Activated CD4-positive, CD25-positive, alpha-beta regulatory T cell (primary cell): ENCODE measurements around the gene CHMP4A.

Experiments used
- DNase-seq, 4 experiments: peaks; one replicate each; lab custom pipeline; 2025; lab: John Stamatoyannopoulos, UW

Gene CHMP4A

DNA sequence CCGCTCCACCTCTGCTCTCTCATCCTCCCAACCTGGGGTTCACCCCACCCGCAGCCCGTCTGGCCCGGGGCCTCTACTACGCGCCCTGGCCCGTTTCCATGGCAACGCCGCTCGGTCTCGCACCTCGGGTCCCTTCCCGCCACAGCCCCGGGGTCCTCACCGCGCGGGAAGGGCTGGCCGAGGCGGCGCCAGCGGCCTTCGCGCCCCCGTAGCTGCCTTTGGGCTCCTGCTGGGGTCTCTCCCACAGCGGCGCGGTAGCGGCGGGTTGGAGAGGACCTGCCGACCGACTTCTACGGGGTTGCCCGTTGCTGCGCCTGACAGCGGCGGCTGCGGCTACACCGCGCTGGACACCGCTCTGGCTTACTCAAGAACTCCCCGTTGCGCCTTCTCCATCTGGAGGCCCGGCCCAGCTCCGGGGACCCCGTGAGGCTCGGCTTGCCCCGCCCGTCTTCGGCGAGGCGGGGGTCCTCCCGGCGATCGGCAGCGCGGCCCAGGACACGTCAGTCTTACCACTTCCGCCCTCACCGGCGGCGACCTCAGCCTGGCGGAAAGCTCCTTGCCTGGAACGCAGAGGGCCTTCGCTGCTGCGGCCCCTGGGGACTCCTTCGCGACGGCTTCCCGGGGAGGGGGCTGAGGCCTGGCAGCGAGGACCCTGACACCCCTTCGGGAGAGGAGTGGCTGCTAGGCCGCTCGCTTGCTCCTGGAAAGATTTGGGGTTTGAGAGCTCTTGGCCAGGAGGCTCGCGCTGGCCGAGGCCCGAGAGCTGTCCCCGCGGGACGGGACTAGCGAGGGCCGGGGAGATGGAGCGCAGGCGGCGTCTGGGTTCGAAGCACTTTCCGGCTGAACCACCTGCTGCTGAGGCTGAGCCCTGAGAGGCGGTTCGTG lies 17.9 kb downstream of the CHMP4A start, which contains the start of gene TM9SF1:
Gene TM9SF1 (minus strand): TSS at position 256 of the 885 bp plus-strand sequence. CDS start 422 bp downstream, outside the sequence.
- DNase-seq = peak; percentile 73 to 83 (median 82)

DNA sequence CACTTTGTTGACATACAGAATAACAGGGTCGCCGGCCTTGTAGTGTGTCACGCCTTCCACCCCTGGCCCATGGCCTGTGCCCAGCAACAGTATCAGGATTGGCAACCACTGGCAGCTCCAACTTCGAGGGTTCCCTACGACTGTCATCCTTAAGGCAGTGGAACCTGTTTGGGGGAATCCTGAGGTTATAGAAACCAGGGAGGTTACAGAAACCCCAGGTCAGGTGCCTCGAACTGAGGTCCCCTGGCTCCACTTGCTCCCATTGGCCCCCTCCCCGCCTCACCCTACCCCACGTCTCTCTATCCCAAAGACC lies 18.5 kb downstream of the CHMP4A start:
- no peak for DNase-seq

DNA sequence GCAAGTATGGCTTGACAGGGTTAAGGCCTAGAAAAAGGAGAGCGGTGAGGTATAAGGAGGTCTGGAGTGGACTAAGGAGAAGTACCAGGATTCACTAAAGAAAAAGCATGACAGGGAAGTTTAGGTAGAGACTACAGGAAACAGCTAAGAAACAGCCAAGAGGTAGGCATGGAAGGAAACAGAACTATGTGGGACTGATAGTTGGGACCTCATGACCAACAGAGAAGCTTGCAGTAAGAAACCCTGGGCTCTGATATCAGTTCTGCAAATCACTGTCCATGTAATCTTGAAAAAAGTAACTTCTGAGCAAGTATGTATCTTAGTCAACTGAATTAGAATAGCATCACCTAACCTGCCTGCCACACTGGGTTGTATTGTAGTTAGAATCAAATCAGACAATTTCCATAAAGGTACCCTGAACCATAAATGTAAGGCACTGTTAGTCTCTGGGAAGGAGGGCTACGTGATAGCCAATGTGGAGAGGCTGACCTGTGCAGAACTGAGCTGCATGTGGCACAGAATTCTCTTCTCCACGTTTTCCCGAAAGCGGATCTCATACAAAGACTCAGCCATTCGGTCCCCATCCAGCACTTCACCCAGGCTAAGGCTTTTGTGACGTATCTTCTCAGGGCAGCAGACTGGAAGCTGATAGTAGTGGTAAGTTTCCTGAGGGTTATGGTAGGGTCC lies 19.0 kb downstream of the CHMP4A start:
- no peak for DNase-seq

DNA sequence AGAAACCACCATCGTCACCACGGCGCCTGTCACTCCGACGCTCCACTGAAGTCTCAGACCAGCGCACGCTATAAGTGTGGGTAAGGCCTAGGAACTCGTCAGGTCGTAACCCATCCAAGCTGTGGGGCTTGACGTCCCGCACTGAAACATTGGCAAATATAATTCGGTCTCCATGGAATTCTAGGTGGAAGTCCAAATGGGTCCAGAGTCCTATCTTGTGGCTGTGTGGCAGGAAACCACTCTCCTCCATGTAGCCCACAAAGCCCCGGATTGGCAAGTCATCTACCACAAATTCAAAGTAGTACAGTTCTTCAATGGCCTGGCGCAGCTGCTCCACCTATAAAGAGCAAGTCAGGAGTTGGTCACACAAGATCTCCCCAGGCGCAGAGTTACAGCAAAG lies 20.4 kb downstream of the CHMP4A start:
- DNase-seq = no peak

DNA sequence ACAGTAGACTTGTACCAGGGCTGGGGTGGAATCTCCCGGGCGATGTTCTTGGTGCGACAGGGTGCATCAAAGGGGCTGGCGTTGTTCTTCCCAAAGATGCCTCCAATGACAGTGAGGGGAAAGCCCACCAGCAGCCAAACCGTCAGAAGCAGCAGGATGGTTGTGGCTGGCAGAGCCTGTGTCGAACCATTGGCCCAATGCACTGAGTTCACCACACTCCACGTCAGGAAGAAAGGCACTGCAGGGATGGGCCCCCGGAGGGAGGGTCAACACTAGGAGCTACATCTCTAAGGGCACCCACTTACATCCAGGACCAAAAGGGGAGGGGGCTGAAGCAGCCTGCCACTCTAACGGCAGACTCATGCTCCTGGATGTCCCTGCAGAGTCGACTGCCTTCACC lies 22.9 kb downstream of the CHMP4A start:
- no peak for DNase-seq

DNA sequence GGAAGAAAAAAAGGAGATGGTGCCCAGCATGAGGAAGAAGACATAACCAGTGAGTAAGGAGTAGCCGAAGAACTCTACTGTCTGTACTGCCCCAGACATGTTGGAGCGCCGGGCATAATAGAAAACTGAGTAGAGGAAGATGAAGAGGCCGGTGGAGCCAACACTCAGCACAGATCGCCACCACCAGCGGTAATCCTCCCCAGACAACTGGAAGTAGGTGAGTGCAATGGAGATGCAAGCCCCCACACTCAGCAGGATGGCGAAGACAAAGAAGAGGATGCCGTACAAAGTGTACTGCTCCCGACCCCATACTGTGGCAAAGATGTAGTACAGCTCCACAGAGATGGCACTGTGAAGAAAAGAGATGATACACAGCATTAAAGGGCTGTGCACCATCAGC lies 23.8 kb downstream of the CHMP4A start:
- no peak for DNase-seq

DNA sequence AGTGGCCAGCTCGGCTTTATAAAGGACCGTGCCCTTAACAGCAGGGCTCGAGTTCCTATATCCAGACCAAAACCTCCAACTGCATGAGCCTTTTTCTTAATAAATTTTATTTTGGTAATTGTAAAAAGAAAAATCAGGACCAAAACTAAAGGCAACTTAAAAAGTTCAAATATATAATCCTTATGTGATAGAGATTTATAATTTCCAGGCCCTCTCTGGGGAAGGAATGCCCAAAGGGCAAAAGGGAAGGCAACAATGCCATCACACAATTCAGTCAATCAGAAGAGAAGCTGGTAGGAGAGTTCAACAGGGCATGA lies 24.3 kb downstream of the CHMP4A start:
- DNase-seq = no peak

DNA sequence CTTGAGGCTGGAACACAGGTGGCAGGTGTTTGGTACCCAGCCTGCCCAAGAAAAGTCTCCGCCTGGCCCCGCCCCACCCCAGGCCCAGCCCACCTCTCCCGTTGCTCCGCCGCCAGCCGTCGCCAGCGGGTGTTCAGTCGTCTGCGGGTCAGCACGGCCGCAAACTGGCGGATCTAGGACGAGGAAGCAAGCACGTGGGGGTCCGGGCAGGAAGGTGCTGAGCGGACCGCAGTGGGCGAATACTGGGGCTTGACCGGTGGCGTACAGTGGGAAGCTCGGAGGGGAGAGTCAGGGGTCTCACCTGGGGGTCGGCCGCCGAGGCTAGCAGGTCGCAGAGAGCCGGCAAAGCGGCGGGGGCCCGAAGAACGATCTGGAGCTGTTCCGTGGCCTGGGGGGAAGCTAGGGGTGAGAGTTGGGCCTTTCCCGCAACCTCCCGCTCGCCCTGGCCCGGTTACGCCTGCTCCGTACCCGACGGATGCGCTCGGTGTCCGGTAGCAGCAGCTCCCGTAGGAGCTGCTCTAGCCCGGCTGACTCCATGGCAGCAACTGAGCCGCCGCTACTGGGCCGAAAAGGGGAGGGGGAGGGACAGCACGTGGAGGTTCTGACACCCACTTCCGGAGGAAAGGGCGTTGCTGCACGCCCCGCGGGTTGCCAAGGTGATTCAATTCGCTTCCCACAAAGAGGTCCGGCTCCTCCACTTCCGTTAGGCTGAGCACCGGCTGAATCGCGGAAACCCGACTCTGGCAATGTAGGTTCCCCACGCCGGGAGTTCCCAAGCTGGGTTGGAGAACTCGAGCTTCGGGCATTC lies 24.8 kb downstream of the CHMP4A start, which contains the start of gene IPO4:
Gene IPO4 (minus strand): TSS at position 566 of the 808 bp plus-strand sequence. CDS start 29 bp downstream, at position 537.
- peak; percentile 85 to 92 (median 92) for DNase-seq

DNA sequence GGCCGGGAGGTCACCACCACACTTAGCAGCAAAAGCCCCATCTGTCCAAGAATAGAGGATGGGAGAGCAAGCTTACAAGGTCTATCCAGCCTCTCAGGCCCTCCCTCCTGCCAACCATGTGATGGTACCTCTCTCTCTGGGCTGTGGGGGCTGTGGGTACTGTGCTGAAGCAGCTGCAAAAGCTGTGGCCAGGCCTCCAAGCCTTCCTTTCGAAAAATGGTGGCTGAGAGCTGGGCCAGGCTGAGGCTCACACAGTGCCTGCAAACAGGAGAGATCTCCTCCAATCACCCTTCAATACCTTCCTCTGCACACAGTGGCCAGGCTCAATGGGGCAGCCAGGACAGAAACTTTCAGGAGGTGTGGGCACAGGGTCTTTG lies 25.8 kb downstream of the CHMP4A start:
- DNase-seq = no peak

DNA sequence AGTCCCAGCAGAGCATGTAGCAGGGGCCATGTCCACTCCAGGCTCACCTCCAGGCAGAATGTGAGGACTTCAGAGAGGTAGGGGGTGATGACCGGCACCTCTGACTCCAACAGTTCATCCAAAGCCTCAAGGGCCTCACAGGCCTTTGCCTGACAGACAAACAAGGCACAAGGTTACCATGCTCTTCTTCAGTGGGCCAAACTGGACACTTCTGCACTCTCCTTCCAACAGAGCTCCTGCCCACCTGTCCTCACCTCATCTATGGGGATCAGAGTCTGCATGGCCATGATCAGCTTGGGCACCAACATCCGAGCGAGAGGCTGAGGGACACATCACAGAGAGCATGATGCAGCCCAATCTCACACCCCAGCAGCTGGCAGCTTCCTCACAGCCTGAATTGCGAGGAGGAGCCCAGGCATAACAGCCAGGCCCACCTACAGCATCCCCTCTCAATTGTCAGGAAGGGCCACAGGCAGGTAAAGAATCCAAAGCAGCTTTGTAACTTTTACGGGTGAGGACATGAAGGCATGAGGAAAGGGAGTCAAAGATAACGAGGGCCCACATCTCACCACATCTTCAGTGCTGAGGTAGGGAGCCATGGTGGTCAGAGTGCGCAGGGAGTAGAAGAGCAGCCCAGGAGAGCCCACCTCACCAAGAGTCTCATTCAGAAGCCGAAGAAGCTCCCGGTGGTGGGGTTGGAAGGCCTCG lies 26.3 kb downstream of the CHMP4A start:
- DNase-seq = no peak

DNA sequence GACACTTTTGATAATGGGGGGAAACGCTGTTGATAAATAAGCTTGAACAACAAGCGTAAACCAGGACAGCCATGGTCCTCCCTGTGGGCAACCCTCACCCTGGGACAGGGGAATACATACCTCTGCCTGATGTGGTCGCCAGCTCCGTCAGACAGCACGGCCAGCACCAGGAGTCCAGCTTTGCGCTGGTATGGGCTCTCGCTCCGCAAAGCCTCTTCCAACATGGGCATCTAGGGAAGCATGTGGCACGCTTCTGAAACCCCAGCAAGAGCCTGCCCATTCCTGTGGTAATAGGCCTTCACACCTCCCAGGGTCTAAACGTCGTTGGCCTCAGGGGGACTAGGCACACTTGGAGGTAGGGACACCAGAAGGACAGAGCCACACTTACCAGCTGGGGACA lies 27.5 kb downstream of the CHMP4A start:
- no peak for DNase-seq

DNA sequence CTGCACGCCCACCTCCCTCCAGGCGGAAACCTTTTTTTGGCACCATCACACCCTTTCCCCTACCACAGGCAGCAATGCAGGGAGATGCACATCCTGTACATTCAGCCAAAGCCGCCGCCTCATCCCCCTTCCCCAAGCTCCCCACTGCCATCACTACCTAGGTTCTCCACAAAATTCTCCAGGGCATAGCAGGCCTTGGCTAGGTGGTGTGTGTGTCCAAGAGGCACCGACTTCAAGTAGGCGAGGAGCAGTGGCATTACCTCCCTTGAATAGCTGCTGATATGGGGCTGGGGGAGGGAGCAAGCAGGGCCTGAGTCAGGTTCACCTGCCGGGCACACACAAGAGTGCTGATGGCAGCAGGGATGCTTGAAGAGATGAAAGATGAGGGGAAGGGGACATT lies 28.3 kb downstream of the CHMP4A start:
- no peak for DNase-seq

DNA sequence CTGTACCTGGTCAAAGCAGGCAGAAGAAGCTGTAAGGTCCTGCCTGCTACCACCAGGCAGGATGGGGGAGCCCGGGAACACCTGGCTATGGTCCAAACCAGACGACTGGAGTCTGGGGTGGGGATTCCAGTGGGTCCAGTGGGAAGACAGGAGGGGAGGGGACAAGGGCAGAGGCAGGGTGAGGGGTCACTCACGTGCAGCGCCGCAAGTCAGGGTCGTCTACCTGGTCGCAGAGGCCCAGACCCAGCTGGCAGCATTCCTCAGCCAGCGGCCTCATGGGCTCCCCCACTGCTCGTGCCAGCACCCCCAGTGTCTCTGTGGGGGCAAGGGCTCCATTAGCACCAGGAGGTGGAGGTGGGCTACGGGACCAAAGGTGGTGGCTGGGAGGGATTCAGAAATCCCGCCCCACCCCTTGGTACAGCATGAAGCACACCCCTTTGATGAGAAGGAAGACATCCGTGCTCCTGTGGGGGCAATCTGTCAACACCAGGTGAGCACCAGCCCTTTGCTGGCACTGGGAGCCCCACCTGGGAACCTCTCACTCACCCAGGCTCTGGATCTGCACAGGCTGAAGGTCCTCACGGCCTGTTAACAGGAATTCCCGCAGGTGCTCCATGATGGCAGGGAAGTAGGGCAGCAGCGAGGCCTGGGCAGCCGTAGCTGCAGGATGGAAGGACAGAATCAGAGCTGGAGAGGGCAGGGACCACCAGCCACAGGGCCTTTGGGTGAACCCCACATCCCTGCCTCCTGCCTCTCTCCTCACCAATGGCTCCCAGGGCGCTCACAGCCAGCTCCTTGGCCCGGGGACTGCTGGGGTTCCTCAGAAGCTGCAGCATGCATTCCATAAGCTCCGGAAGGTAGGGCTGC lies 29.0 kb downstream of the CHMP4A start:
- DNase-seq = no peak

DNA sequence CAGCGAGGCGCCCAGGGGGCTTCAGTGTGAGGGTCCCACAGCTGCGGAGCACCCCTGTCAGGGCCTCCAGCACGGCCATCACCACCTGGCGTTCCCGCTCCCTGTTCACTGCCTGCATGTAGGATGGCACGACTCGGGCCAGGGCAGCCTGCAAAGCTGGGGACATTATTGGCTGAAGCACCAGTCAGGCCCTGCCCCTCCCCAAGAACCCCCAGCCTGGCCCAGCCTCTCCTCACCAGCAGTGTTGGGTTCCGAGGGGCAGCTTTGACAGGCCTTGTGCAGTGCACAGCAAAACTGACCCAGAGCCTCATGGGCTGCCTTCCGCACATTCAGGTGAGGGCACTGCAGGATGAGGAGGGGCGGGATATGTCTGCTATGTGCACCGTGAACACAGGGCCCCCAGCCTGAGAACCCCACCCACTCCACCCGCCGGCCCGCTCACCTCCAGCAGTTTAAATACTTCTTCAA lies 30.2 kb downstream of the CHMP4A start:
- no peak for DNase-seq

DNA sequence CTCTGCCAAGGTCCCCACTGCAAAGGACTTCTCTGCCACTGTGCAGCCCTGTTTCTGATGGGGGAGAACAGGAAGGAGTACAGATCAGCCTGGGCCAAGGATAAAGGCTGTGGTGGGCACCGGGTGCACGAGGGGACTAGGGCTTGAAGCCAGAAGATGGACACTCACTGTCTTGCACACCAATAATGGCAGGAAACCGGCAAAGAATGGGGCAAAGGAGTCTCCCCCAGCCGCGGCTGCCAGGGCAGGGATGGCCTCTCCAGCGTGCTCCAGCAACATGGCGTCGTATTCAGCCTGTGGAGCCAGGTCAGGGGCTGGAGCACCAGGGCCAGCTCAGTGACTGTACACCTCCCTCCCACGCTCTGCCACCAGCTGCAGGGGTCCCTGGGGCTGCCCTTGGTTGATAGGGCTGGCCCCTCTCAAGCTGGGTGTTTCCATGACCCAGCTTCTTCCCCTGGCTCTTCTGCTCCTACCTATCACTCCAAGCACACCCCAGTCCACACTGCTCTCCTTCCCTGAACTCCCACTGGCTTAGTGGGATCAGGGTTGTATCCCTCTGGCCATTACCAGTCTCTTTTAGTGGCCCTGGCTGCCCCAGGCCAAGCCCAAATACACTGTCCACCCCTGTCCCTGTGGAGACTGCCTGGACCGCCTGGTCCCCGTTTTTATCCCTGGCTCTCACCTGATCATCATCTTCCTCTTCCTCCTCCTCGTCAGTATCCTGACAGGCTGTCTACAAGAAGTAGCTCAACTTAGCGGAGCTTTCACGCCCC lies 31.0 kb downstream of the CHMP4A start:
- no peak for DNase-seq

DNA sequence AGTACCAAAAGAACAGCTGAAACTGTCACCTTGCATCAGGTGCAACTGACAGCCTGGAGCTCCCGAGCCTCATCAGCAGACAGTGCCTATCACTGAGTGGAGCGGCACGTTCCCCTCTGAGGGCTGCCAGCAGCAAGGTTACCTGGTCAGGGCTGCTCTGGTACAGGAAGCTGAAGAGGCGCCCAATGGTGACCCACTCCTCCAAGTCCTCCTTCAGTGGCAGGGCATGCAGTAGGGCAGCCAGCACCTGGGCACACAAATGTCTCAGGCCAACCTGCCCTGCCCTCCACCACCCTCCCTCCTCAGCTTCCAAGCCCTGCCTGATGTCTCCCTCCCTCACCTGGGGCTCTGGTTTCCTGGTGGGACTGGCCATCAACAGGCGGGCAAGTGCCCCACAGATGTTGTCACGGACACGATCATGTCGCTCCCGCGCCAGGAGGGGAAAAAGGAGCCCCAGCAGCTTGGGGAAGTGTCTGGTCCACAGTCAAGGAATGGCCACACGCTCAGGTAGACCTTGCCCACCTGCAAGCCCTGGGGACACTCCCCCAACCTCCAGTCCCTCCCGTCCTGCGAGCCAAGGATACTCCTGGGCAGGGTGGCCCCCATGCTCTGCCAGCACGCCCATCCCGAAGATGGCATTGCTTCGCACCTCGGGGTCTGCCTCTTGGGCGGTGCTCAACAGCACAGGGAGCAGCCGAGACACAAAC lies 31.8 kb downstream of the CHMP4A start:
- DNase-seq = no peak

DNA sequence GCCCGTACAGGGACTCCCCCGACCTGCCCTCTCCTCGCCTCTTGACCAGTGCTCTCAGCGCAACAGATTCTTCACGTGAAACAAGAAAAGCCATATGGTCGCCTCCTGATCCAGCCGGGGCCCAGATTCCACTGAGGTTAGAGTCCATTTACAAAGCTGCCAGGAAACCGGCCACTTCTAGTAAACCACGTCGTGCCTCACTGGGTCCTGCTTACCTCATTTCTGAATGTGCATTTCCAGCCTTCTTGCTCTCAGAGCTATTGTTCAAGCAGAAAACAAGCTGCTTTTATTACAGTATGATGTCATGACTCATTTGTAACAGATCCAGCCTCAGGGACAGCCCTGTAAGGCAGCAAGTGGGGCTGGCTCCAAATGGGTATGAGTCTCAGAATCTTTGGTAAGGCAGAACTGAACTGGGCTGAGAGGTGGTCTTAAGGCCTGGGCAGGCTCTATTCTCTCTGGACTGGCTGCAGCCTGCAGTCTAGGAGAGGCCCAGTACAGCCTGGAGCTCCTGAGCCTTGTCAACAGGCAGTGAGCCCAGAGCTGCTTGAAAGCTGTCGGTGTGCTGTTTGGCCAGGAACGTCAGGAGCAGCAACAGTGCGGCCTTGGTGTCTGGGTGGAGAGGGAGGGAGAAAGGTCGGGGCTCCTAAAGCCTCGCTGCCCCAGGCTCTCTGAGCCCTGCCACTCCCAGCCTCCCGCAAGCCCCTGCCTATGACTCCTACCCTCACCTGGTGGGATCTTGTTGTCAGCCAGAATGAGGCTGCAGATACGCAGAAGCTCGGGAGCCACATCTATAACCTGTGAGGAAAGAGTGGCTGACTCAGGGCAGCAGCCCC lies 33.1 kb downstream of the CHMP4A start:
- no peak for DNase-seq

DNA sequence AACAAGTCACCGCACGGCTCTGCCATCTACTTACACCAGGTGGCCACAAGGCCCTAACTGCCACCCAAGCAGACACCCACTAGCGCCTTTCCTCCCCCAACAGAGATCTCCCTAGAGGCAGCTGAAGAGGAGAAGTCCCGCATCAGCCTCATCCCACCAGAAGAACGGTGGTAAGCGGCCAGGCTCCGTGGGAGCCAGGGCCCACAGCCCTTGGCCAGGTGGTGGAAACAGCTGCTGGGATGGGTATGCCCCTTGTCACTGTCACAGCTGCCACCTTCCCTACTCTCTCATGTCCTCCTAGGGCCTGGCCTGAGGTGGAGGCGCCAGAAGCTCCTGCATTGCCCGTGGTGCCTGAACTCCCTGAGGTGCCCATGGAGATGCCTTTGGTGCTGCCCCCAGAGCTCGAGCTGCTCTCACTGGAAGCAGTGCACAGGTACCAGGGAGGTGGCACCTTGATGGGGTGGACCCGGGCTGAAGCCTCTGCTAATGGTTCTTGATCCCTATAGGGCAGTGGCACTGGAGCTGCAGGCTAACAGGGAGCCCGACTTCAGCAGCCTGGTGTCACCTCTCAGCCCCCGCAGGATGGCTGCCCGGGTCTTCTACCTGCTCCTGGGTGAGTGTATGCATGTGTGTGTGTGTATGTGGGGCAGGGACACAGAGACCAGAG lies 33.9 kb downstream of the CHMP4A start:
- DNase-seq = no peak
